Activated CD4-positive, alpha-beta memory T cell treated with anti-CD3 and anti-CD28 coated beads for 36 hours (primary cell): Measurements from ENCODE around the gene REG1B. TPM values are rescaled to one million over a fixed set of nuclear protein-coding genes. Genes with fewer than 3 reads are reported as not detected.
"Not testable (repeated sequence)": the region's sequence is repeated elsewhere in the genome, so short reads cannot be mapped to it uniquely, and the experiment has no call there.

Experiments
- CTCF ChIA-PET: fragments of 350-600 bp; sonication (Branson Sonifier 250); formaldehyde crosslinking; loops from one replicate; lab custom pipeline; 2021; ENCODE audit warnings: antibody characterized with exemption, inconsistent platforms; lab: Charles Lee
- POLR2A ChIA-PET: fragments of 350-600 bp; sonication (Branson Sonifier 250); formaldehyde crosslinking; loops from one replicate; lab custom pipeline; 2021; ENCODE audit warnings: antibody characterized with exemption; lab: Charles Lee
- DNase-seq: peaks from one replicate; pipeline ENCODE4 v3.0.0-alpha.2; 2020
- H3K27ac Mint-ChIP-seq: one replicate; pipeline ENCODE4 v1.8.0; 2021; ENCODE audit warnings: mixed read lengths
- H3K27me3 Mint-ChIP-seq: one replicate; pipeline ENCODE4 v1.8.0; 2021; ENCODE audit warnings: mixed read lengths
- H3K36me3 Mint-ChIP-seq: one replicate; pipeline ENCODE4 v1.8.0; 2021; ENCODE audit warnings: mixed read lengths
- H3K4me1 Mint-ChIP-seq: one replicate; pipeline ENCODE4 v1.8.0; 2021; ENCODE audit warnings: low read depth, mixed read lengths
- H3K4me3 Mint-ChIP-seq: one replicate; pipeline ENCODE4 v1.8.0; 2021; ENCODE audit warnings: mild to moderate bottlenecking, mixed read lengths
- H3K9me3 Mint-ChIP-seq: one replicate; pipeline ENCODE4 v1.8.0; 2021; ENCODE audit warnings: mixed read lengths
- intact Hi-C: fragments of 100-400 bp; cut with micrococcal nuclease; formaldehyde crosslinking; loops from one replicate; pipeline ENCODE4 v1.15.1; 2023
- total RNA-seq, 2 experiments: library from RNA; stranded (reverse); gene quantifications; one replicate each; pipeline ENCODE4 v1.2.3, GENCODE V29; 2021

The REG1B gene
- total RNA-seq, 2 experiments from 2014 or later, result not detected

DNA sequence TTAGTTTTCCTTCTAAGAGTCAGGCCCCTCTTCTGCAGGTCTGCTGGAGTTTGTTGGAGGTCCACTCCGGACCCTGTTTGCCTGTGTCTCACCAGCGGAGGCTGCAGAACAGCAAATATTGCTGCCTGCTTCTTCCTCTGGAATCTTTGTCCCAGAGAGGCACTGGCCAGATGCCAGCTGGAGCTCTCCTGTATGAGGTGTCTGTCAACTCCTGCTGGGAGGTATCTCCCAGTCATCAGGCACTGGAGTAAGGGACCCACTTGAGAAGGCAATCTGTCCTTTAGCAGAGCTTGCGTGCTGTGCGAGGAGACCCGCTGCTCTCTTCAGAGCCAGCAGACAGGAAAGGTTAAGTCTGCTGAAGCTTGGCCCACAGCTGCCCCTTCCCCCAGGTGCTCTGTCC, 4.8 kb downstream of the REG1B start:
- Mint-ChIP-seq H3K27me3 (no peaks in the 10 kb centered on the region), H3K4me1 (no peaks in the 10 kb centered on the region), H3K9me3 (peaks cover 3% of the 10 kb centered on the region), H3K4me3 (no peak overlapping the region), H3K27ac (no peak overlapping the region), H3K36me3 (peaks cover 1% of the 10 kb centered on the region)
- CTCF ChIA-PET, result no interaction called here
- intact Hi-C loops, result no loop called here
- POLR2A ChIA-PET, result no interaction called here
- DNase-seq, result no peak

DNA sequence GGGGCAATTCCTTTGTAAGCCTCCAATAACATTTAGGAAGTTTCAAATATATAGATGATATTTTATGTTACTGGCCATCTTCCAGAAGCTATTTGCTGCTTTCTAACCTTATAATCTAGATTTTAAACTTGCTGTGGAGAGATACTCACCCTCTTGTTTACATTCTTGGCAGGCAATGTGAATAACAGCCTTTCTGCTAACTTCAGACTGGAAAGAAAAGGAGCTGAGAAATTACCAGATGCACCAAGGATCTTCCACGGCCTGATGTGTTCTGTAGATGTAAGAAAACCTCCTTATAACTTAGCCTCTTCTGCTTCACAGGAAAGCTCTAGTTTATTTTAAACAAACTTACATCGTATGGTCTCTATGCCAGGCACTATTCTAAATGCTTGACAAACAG, 16.7 kb downstream of the REG1B start:
- Mint-ChIP-seq H3K4me1 (no peaks in the 10 kb centered on the region), H3K36me3 (no peaks in the 10 kb centered on the region), H3K4me3 (no peak overlapping the region), H3K9me3 (peaks cover 20% of the 10 kb centered on the region), H3K27ac (no peak overlapping the region), H3K27me3 (no peaks in the 10 kb centered on the region)
- ChIA-PET CTCF (no interaction called here), POLR2A (no interaction called here)
- intact Hi-C loops, result no loop called here
- DNase-seq, result no peak

DNA sequence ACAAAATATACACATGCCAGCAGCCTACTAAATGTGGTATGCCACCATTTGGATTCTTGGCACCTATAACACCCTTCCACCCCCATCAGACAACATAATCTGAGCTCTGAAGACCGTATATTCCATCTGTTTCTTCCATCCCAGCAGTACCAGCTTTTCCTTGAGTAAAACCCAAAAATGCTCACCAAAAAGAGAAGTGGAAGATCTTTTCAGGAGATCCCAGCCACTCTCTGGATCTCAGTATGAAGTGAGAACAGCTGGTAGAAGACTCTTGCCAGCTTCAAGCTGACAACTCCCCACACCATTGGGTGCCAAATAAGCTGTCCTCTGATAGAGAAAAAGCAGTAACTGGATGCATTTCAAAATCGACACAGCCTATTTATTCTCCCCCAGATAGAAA, 22.6 kb downstream of the REG1B start:
- no peaks in the 10 kb centered on the region for H3K36me3 Mint-ChIP-seq
- H3K27ac Mint-ChIP-seq, result no peak overlapping the region
- no peaks in the 10 kb centered on the region for H3K4me1 Mint-ChIP-seq
- no peak for DNase-seq
- POLR2A ChIA-PET, result no interaction called here
- intact Hi-C loops, result no loop called here
- peaks cover 20% of the 10 kb centered on the region for H3K9me3 Mint-ChIP-seq
- no peaks in the 10 kb centered on the region for H3K27me3 Mint-ChIP-seq
- CTCF ChIA-PET, result interaction anchor here (0.7 kb wide), 1 partner anchor 129 kb away, joined by 3 read pairs; no protein-coding TSS in a partner anchor
- no peak overlapping the region for H3K4me3 Mint-ChIP-seq

DNA sequence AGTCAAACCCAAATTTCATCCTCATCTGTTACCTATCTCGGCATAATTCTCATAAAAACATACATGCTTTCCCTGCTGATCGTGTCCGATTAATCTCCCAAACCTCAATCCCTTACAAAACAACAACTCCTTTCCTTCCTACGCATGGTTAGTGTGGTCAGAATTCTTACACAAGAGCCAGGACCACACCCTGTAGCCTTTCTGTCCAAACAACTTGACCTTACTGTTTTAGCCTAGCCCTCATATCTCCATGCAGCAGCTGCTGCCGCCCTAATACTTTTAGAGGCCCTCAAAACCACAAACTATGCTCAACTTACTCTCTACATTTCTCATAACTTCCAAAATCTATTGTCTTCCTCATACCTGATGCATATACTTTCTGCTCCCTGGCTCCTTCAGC, 33.0 kb downstream of the REG1B start:
- H3K27me3 Mint-ChIP-seq, H3K9me3 Mint-ChIP-seq, DNase-seq, intact Hi-C loops, H3K36me3 Mint-ChIP-seq, CTCF ChIA-PET, POLR2A ChIA-PET, H3K4me3 Mint-ChIP-seq, H3K27ac Mint-ChIP-seq, H3K4me1 Mint-ChIP-seq: not testable (repeated sequence)

DNA sequence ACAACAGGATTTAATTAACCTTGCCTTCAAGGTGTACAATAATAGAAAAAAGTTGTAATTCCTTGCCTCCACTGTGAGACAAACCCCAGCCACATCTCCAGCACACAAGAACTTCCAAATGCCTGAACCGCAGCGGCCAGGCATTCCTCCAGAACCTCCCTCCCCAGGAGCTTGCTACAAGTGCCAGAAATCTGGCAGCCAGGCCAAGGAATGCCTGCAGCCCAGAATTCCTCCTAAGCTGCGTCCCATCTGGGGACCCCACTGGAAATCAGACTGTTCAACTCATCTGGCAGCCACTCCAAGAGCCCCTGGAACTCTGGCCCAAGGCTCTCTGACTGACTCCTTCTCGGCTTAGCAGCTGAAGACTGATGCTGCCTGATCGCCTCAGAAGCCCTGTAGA, 34.3 kb downstream of the REG1B start:
- CTCF ChIA-PET, H3K36me3 Mint-ChIP-seq, H3K9me3 Mint-ChIP-seq, H3K27ac Mint-ChIP-seq, H3K4me3 Mint-ChIP-seq, POLR2A ChIA-PET, H3K4me1 Mint-ChIP-seq, DNase-seq, intact Hi-C loops, H3K27me3 Mint-ChIP-seq: not testable (repeated sequence)

DNA sequence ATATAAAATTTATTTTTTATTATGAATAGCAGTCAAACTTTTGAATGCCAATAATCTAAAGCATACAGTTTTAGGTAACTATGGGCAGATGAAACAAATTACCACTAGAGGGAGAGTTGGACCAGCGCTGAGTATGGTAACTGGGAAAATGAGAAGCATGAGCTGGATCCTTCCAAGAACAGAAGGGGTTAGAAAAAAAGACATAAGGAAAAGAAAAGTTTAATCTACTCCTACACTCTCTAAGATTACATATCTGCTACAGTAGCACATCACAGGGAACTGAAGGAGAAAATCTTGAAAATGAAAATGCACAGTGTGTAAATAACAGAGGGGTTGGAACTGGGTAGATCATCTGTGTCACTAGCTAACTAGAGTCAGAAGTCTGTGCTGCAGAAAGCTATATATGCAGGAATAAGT, 46.8 kb downstream of the REG1B start:
- peaks cover 2% of the 10 kb centered on the region for H3K9me3 Mint-ChIP-seq
- H3K27me3 Mint-ChIP-seq, result no peaks in the 10 kb centered on the region
- H3K4me1 Mint-ChIP-seq, result no peaks in the 10 kb centered on the region
- intact Hi-C loops, result no loop called here
- no peak for DNase-seq
- no peak overlapping the region for H3K4me3 Mint-ChIP-seq
- ChIA-PET POLR2A (no interaction called here), CTCF (no interaction called here)
- no peak overlapping the region for H3K27ac Mint-ChIP-seq
- no peaks in the 10 kb centered on the region for H3K36me3 Mint-ChIP-seq

DNA sequence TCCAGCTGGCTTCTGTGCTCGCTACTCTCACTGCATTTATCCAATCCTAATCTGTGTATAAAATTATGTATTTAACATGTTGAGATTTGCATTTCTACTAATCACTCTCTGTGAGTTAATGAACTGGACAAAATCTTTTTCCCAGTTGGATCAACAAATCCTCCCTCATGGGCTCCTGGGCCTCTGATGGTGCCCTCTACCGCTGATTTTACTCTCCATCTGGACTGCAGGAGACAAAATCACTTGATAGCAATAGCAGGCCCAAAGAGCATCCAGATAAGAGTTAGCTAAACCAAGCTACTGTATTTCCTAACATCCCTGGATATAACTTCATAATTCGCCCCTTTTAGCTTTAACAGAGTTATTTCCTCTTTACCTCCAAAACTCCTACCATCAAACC, 47.8 kb downstream of the REG1B start:
- no peak for DNase-seq
- Mint-ChIP-seq H3K4me3 (no peak overlapping the region), H3K27ac (no peak overlapping the region), H3K27me3 (no peaks in the 10 kb centered on the region), H3K36me3 (no peaks in the 10 kb centered on the region), H3K9me3 (no peaks in the 10 kb centered on the region), H3K4me1 (no peaks in the 10 kb centered on the region)
- POLR2A ChIA-PET, result no interaction called here
- intact Hi-C loops, result no loop called here
- CTCF ChIA-PET, result no interaction called here

Other genes starting within 250 kb of the REG1B start
- not detected for gene REG3G, start 62.3 kb downstream of the REG1B start, total RNA-seq
- gene REG1A, start 32.5 kb upstream of the REG1B start, total RNA-seq, result not detected
- not detected for gene REG3A, start 71.8 kb upstream of the REG1B start, total RNA-seq